GM23338 (cell line): ENCODE data around the gene GPR55. TPM values are rescaled to one million over a fixed set of nuclear protein-coding genes. Genes with fewer than 3 reads are reported as not detected.

ENCODE experiments used
- ATAC-seq: fragments of 200-7000 bp; cut with Tn5 transposase; 3 replicates; pipeline ENCODE4 v1.9.1; 2020
- DNase-seq: peaks from one replicate; pipeline ENCODE4 v3.0.0-alpha.2; 2015; ENCODE audit warnings: low spot score
- H2AFZ ChIP-seq: fragments of 200-600 bp; sonication (generic); 2 replicates; pipeline ENCODE4 v1.8.0; 2016; ENCODE audit warnings: antibody characterized with exemption, mild to moderate bottlenecking, moderate library complexity
- H3F3A ChIP-seq: fragments of 200-600 bp; sonication (generic); replicated peaks from 2 replicates; pipeline ENCODE4 v1.8.0; 2017; ENCODE audit warnings: antibody characterized with exemption, mixed run types, low read depth
- H3K27ac ChIP-seq: fragments of 200-600 bp; sonication (generic); 2 replicates; pipeline ENCODE4 v1.6.1; 2016; ENCODE audit warnings: low read depth
- H3K27me3 ChIP-seq: fragments of 200-600 bp; sonication (generic); 2 replicates; pipeline ENCODE4 v1.8.0; 2016; ENCODE audit warnings: mild to moderate bottlenecking, mixed run types, moderate library complexity; ENCODE audit not compliant: insufficient read depth
- H3K36me3 ChIP-seq: fragments of 200-600 bp; sonication (generic); 2 replicates; pipeline ENCODE4 v1.8.0; 2016; ENCODE audit warnings: mild to moderate bottlenecking; ENCODE audit not compliant: insufficient read depth
- H3K4me1 ChIP-seq: fragments of 200-600 bp; sonication (generic); 2 replicates; pipeline ENCODE4 v1.8.0; 2016; ENCODE audit warnings: mild to moderate bottlenecking, moderate library complexity; ENCODE audit not compliant: insufficient read depth
- H3K4me2 ChIP-seq: fragments of 200-600 bp; sonication (generic); 2 replicates; pipeline ENCODE4 v1.7.1; 2017; ENCODE audit warnings: mixed run types
- H3K4me3 ChIP-seq: fragments of 200-600 bp; sonication (generic); 2 replicates; pipeline ENCODE4 v1.6.1; 2016; ENCODE audit warnings: mixed run types
- H3K79me2 ChIP-seq: fragments of 200-600 bp; sonication (generic); replicated peaks from 2 replicates; pipeline ENCODE4 v1.8.0; 2017; ENCODE audit warnings: mild to moderate bottlenecking; ENCODE audit not compliant: insufficient read depth
- H3K9me2 ChIP-seq: fragments of 200-600 bp; sonication (generic); 2 replicates; pipeline ENCODE4 v1.8.0; 2017; ENCODE audit not compliant: insufficient read depth
- H4K20me1 ChIP-seq: fragments of 200-600 bp; sonication (generic); replicated peaks from 2 replicates; pipeline ENCODE4 v1.8.0; 2017; ENCODE audit warnings: mild to moderate bottlenecking; ENCODE audit not compliant: insufficient read depth
- H3K27ac Mint-ChIP-seq: 2 replicates; pipeline ENCODE4 v1.8.0; 2020; ENCODE audit warnings: inconsistent platforms, mild to moderate bottlenecking, moderate library complexity, mixed read lengths
- H3K27me3 Mint-ChIP-seq: 3 replicates; pipeline ENCODE4 v1.8.0; 2022; ENCODE audit warnings: low read depth, mild to moderate bottlenecking, moderate library complexity, mixed read lengths, inconsistent platforms; ENCODE audit not compliant: insufficient read depth, poor library complexity
- H3K36me3 Mint-ChIP-seq: 3 replicates; pipeline ENCODE4 v1.8.0; 2021; ENCODE audit warnings: low read depth, mild to moderate bottlenecking, inconsistent platforms, moderate library complexity, mixed read lengths
- H3K4me1 Mint-ChIP-seq: 3 replicates; pipeline ENCODE4 v1.8.0; 2020; ENCODE audit warnings: mild to moderate bottlenecking, inconsistent platforms, mixed read lengths
- H3K4me3 Mint-ChIP-seq: 3 replicates; pipeline ENCODE4 v1.8.0; 2021; ENCODE audit warnings: moderate library complexity, mild to moderate bottlenecking, inconsistent platforms, mixed read lengths
- H3K9me3 Mint-ChIP-seq: 3 replicates; pipeline ENCODE4 v1.8.0; 2020; ENCODE audit warnings: moderate library complexity, mild to moderate bottlenecking, inconsistent platforms, mixed read lengths
- CREB1 ChIP-seq: fragments of 250-450 bp; sonication (Bioruptor Pico); IDR thresholded peaks from 2 replicates; pipeline ENCODE4 v1.5.0; 2020; ENCODE audit warnings: low read depth, mild to moderate bottlenecking, moderate library complexity
- CTCF ChIP-seq, 2 experiments: fragments of 200-600 bp in 1 of 2; sonication (generic) in 1 of 2; conservative IDR thresholded peaks; 2 replicates each; pipeline versions ENCODE4 v1.5.1 to v1.6.1; 2016 to 2017; ENCODE audit warnings: antibody characterized with exemption in 2 of 2, low read depth in 2 of 2, mild to moderate bottlenecking in 2 of 2, moderate library complexity in 1 of 2
- EZH2 ChIP-seq: fragments of 200-600 bp; sonication (generic); IDR thresholded peaks from one replicate; pipeline ENCODE4 v1.8.0; 2017; ENCODE audit warnings: antibody characterized with exemption, mild to moderate bottlenecking, low read depth; ENCODE audit not compliant: unreplicated experiment
- EZH2phosphoT487 ChIP-seq: fragments of 200-600 bp; sonication (generic); IDR thresholded peaks from one replicate; pipeline ENCODE4 v1.8.1; 2018; ENCODE audit warnings: antibody characterized with exemption; ENCODE audit not compliant: unreplicated experiment
- JUNB ChIP-seq: IDR thresholded peaks from one replicate; pipeline ENCODE4 v1.6.1; 2016; ENCODE audit warnings: antibody characterized with exemption; ENCODE audit not compliant: unreplicated experiment
- NANOG ChIP-seq: IDR thresholded peaks from 2 replicates; pipeline ENCODE4 v1.6.1; 2016; ENCODE audit warnings: antibody characterized with exemption, borderline replicate concordance
- POLR2AphosphoS5 ChIP-seq: IDR thresholded peaks from 2 replicates; pipeline ENCODE4 v1.6.1; 2016; ENCODE audit warnings: antibody characterized with exemption, low read depth
- REST ChIP-seq: IDR thresholded peaks from one replicate; pipeline ENCODE4 v1.6.1; 2018; ENCODE audit warnings: antibody characterized with exemption; ENCODE audit not compliant: unreplicated experiment
- STAT1 ChIP-seq: IDR thresholded peaks from one replicate; pipeline ENCODE4 v1.6.1; 2016; ENCODE audit warnings: antibody characterized with exemption; ENCODE audit not compliant: unreplicated experiment
- ZNF114 ChIP-seq: fragments of 250-450 bp; sonication (Bioruptor Pico); IDR thresholded peaks from 2 replicates; pipeline ENCODE4 v1.5.0; 2020; ENCODE audit warnings: mild to moderate bottlenecking, moderate library complexity
- ZNF331 ChIP-seq: fragments of 250-450 bp; sonication (Bioruptor Pico); IDR thresholded peaks from 2 replicates; pipeline ENCODE4 v1.5.0; 2020; ENCODE audit warnings: low read depth, mild to moderate bottlenecking, moderate library complexity
- ZNF462 ChIP-seq: fragments of 250-450 bp; sonication (Bioruptor Pico); IDR thresholded peaks from 2 replicates; pipeline ENCODE4 v1.5.0; 2020; ENCODE audit warnings: mild to moderate bottlenecking, moderate library complexity
- polyA plus RNA-seq: library from polyadenylated mRNA; unstranded; fragments of >200 nt; fragmentation: Nextera tagmentation; extraction: Ambion mirVana; gene quantifications from 2 replicates; pipeline ENCODE4 v1.2.1, GENCODE V29; 2016
- total RNA-seq: library from RNA; depleted of rRNA; stranded (reverse); fragments of >200 nt; shearing (Covaris generic); gene quantifications from 2 replicates; pipeline ENCODE4 v1.2.3, GENCODE V29; 2014
- TF ChIP-seq, protein P1 (sequence below): IDR thresholded peaks from 2 replicates; pipeline ENCODE4 v1.6.1; 2016; ENCODE audit warnings: antibody characterized with exemption

Gene GPR55
- total and polyA plus RNA-seq, 2 experiments from 2014 or later, result not detected

GRCh38 chr2:230874876-230875275 lies 50.2 kb downstream of the GPR55 start:
- no peak for ATAC-seq
- H3K36me3 ChIP-seq, result peaks cover 33% of the 10 kb centered on the region

More at GRCh38 chr2:230874876-230875275, 50.2 kb downstream of the GPR55 start:
- Histone ChIP-seq H4K20me1 (peaks cover 28% of the 10 kb centered on the region), H3K4me3 (no peak overlapping the region), H3K27ac (no peak overlapping the region), H3F3A (peaks cover 16% of the 10 kb centered on the region; the same call in 1 of the 2 replicates), H3K4me1 (peaks cover 24% of the 10 kb centered on the region), H3K4me2 (no peak overlapping the region), H3K79me2 (peaks cover 47% of the 10 kb centered on the region), H2AFZ (no peak overlapping the region), H3K9me2 (no peaks in the 10 kb centered on the region), H3K27me3 (no peaks in the 10 kb centered on the region)
- Mint-ChIP-seq H3K36me3 (peaks cover 70% of the 10 kb centered on the region), H3K4me1 (peaks cover 41% of the 10 kb centered on the region), H3K27me3 (peaks cover 10% of the 10 kb centered on the region), H3K4me3 (no peak overlapping the region), H3K27ac (no peak overlapping the region), H3K9me3 (no peaks in the 10 kb centered on the region)
- TF ChIP-seq ZNF462 (CRISPR knock-in tag) (no peak), STAT1 (no peak), CTCF (conservative IDR thresholded peaks at IDR 0.05; ENCODE audit: low read depth in 2 of 2) (no peak), ZNF331 (no peak), JUNB (no peak), REST (no peak), ZNF114 (no peak), EZH2phosphoT487 (no peak), CREB1 (no peak), NANOG (no peak), POLR2AphosphoS5 (no peak), EZH2 (no peak)
- TF ChIP-seq, protein P1, sequence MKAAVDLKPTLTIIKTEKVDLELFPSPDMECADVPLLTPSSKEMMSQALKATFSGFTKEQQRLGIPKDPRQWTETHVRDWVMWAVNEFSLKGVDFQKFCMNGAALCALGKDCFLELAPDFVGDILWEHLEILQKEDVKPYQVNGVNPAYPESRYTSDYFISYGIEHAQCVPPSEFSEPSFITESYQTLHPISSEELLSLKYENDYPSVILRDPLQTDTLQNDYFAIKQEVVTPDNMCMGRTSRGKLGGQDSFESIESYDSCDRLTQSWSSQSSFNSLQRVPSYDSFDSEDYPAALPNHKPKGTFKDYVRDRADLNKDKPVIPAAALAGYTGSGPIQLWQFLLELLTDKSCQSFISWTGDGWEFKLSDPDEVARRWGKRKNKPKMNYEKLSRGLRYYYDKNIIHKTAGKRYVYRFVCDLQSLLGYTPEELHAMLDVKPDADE, result no peak
- DNase-seq, result no peak
